22Rv1 (cell line): ENCODE measurements around the gene FPGS.

Experiments
- ZFX ChIP-seq: fragments of 450-650 bp; IDR thresholded peaks from 2 replicates; pipeline ENCODE4 v1.6.1; 2017; ENCODE audit warnings: antibody characterized with exemption, borderline replicate concordance
- TF ChIP-seq, protein P1 (sequence below): fragments of 450-650 bp; IDR thresholded peaks from 2 replicates; pipeline ENCODE4 v1.5.1; 2017; ENCODE audit warnings: mild to moderate bottlenecking

DNA sequence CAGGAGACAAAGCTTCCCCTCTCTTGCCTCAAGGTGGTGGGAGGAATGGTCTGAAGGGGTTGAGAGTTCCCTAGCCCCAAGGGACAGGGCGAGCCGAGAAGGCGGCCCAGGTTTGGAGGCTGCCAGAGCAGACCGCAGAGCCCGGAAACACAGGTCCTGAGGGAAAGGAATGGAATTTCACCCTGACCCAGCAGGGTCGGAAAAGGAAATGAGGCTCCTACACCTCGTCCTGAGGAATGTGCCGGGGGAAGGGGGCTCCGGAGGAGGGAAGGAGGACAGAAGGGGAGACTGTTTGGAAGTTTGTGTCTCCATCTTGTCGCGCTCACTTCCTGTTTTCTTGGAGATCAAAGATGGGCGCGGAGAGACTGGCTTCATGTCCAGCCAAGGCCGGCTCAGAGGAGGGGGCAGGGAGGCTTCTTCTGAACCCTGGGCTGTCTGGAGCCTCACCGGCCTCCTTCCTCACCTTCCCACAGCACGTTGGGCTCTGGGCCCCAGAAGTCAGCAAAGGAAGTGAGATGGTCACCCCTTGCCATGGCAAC, 42.2 kb downstream of the FPGS start:
- TF ChIP-seq, protein P1, sequence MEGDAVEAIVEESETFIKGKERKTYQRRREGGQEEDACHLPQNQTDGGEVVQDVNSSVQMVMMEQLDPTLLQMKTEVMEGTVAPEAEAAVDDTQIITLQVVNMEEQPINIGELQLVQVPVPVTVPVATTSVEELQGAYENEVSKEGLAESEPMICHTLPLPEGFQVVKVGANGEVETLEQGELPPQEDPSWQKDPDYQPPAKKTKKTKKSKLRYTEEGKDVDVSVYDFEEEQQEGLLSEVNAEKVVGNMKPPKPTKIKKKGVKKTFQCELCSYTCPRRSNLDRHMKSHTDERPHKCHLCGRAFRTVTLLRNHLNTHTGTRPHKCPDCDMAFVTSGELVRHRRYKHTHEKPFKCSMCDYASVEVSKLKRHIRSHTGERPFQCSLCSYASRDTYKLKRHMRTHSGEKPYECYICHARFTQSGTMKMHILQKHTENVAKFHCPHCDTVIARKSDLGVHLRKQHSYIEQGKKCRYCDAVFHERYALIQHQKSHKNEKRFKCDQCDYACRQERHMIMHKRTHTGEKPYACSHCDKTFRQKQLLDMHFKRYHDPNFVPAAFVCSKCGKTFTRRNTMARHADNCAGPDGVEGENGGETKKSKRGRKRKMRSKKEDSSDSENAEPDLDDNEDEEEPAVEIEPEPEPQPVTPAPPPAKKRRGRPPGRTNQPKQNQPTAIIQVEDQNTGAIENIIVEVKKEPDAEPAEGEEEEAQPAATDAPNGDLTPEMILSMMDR, result no peak
- no peak for TF ChIP-seq ZFX
